Prostate gland (tissue), 2 donors: ENCODE measurements around the gene TMEM184A.

Source experiments
- POLR2A ChIP-seq: fragments of 450-650 bp; IDR thresholded peaks from one replicate; pipeline ENCODE4 v1.6.1; 2016; ENCODE audit warnings: antibody characterized with exemption, mild to moderate bottlenecking
- POLR2AphosphoS5 ChIP-seq: sonication (generic); formaldehyde crosslinking; IDR thresholded peaks from one replicate; pipeline ENCODE4 v1.6.1; 2017; ENCODE audit warnings: antibody characterized with exemption
- TF ChIP-seq, protein P1 (sequence below), 4 experiments: fragments of 200-600 bp in 2 of 4; fragments of 450-650 bp in 2 of 4; sonication (generic) in 2 of 4; IDR thresholded peaks; 1 replicate in 3 of 4; 2 replicates in 1 of 4; pipeline ENCODE4 v1.5.1; 2016 to 2019; ENCODE audit warnings: antibody characterized with exemption in 4 of 4, mild to moderate bottlenecking in 2 of 4, moderate library complexity in 2 of 4

DNA sequence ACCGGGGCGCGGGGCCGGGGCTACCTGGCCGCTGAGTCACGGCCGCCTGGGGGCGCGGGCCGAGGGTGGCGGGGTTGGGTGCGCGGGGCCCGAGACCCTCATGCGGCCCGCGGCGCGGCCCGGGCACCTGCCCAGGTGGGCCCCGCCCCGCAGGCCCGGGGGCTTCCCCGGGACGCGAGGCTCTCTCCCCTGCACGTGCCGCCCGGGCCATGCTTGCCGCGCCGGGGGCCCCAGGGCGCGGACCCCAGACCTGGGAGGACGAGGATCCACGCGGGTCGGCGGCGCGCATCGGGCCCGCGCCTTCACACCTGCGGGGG lies 25.1 kb downstream of the TMEM184A start:
- TF ChIP-seq, protein P1, sequence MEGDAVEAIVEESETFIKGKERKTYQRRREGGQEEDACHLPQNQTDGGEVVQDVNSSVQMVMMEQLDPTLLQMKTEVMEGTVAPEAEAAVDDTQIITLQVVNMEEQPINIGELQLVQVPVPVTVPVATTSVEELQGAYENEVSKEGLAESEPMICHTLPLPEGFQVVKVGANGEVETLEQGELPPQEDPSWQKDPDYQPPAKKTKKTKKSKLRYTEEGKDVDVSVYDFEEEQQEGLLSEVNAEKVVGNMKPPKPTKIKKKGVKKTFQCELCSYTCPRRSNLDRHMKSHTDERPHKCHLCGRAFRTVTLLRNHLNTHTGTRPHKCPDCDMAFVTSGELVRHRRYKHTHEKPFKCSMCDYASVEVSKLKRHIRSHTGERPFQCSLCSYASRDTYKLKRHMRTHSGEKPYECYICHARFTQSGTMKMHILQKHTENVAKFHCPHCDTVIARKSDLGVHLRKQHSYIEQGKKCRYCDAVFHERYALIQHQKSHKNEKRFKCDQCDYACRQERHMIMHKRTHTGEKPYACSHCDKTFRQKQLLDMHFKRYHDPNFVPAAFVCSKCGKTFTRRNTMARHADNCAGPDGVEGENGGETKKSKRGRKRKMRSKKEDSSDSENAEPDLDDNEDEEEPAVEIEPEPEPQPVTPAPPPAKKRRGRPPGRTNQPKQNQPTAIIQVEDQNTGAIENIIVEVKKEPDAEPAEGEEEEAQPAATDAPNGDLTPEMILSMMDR (IDR thresholded peaks at IDR 0.05): no peak
- TF ChIP-seq POLR2A: no peak
- no peak for TF ChIP-seq POLR2AphosphoS5
